ENCODE data around the gene GUCA1C. TPM values are rescaled to one million over a fixed set of nuclear protein-coding genes. Genes with fewer than 3 reads are reported as not detected.

GUCA1C gene
- total RNA-seq, 1 experiment from 2014 or later = not detected

DNA sequence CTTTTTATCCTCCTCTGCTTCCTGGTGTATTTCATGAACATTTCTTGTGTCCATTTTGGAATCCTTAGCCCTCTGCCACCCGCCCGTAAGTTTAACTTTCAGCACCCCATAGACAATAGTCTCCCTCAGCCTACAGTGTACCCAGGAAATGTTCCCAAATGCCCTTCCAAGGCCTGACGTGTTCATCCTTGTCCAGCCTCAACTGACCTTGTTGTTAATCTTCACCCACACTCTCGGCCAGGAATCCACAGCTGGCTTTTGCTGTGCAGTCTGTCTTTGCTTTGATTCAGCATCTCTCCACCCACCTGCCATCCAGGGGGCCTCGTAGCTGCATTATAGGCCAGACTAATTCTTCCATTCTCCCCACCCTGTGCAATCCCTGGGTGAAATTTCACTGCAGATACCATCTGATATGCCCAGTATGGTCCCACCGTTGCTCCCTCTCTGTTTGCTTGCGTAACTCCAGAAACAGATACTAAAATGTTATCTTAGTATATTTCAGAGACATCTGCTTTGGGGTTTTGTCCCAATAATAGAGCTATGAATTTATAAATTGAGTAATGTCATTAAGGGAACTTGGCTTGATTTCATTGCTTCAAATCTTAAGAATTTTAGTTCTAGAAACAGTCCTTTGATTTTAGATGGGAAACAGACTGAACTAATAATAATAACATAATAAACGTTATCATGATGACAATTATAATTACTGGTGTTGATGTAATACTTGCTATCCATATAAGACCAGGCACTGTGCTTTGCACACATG, 16.6 kb downstream of the GUCA1C start:
- H3K9me3 Mint-ChIP-seq (ENCODE audit: unreplicated experiment) = no peaks in the 10 kb centered on the region
- H3K4me3 Mint-ChIP-seq (ENCODE audit: unreplicated experiment) = no peak overlapping the region
- H3K27ac Mint-ChIP-seq (ENCODE audit: low read depth, unreplicated experiment) = no peak overlapping the region
- TF ChIP-seq, protein P1, sequence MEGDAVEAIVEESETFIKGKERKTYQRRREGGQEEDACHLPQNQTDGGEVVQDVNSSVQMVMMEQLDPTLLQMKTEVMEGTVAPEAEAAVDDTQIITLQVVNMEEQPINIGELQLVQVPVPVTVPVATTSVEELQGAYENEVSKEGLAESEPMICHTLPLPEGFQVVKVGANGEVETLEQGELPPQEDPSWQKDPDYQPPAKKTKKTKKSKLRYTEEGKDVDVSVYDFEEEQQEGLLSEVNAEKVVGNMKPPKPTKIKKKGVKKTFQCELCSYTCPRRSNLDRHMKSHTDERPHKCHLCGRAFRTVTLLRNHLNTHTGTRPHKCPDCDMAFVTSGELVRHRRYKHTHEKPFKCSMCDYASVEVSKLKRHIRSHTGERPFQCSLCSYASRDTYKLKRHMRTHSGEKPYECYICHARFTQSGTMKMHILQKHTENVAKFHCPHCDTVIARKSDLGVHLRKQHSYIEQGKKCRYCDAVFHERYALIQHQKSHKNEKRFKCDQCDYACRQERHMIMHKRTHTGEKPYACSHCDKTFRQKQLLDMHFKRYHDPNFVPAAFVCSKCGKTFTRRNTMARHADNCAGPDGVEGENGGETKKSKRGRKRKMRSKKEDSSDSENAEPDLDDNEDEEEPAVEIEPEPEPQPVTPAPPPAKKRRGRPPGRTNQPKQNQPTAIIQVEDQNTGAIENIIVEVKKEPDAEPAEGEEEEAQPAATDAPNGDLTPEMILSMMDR (IDR thresholded peaks at IDR 0.05; ENCODE audit: unreplicated experiment) = no peak
- no TSS peak for BruUV-seq (replicated peaks)
- no peaks in the 10 kb centered on the region for H3K27me3 Mint-ChIP-seq (ENCODE audit: insufficient read depth, unreplicated experiment)
- H3K4me1 Mint-ChIP-seq (ENCODE audit: insufficient read depth, unreplicated experiment) = peaks cover 5% of the 10 kb centered on the region
- CTCF ChIA-PET = interaction anchor here (0.7 to 2.2 kb wide), 2 partner anchors 22 to 1637 kb away, joined by 4 to 9 read pairs; no protein-coding TSS in a partner anchor
- intact Hi-C loops (cut with micrococcal nuclease) = no loop called here
- no peaks in the 10 kb centered on the region for H3K36me3 Mint-ChIP-seq (ENCODE audit: insufficient read depth, unreplicated experiment)
- DNase-seq (ENCODE audit: unreplicated experiment) = no peak
- POLR2A ChIA-PET = no interaction called here

GRCh38 chr3:108931035-108931434, 22.6 kb downstream of the GUCA1C start:
- no peaks in the 10 kb centered on the region for H3K9me3 Mint-ChIP-seq (ENCODE audit: unreplicated experiment)
- no peaks in the 10 kb centered on the region for H3K27me3 Mint-ChIP-seq (ENCODE audit: insufficient read depth, unreplicated experiment)
- TF ChIP-seq, protein P1 (IDR thresholded peaks at IDR 0.05; ENCODE audit: unreplicated experiment) = no peak
- H3K4me1 Mint-ChIP-seq (ENCODE audit: insufficient read depth, unreplicated experiment) = no peaks in the 10 kb centered on the region
- BruUV-seq (replicated peaks) = no TSS peak
- POLR2A ChIA-PET = no interaction called here
- no peak overlapping the region for H3K4me3 Mint-ChIP-seq (ENCODE audit: unreplicated experiment)
- DNase-seq (ENCODE audit: unreplicated experiment) = no peak
- intact Hi-C loops (cut with micrococcal nuclease) = no loop called here
- H3K27ac Mint-ChIP-seq (ENCODE audit: low read depth, unreplicated experiment) = no peak overlapping the region
- CTCF ChIA-PET = interaction anchor here (1.0 to 1.7 kb wide), 2 partner anchors 16 to 93 kb away, joined by 4 to 5 read pairs; no protein-coding TSS in a partner anchor
- H3K36me3 Mint-ChIP-seq (ENCODE audit: insufficient read depth, unreplicated experiment) = no peaks in the 10 kb centered on the region

GRCh38 chr3:108918866-108919265, 34.8 kb downstream of the GUCA1C start:
- H3K9me3 Mint-ChIP-seq (ENCODE audit: unreplicated experiment) = peaks cover 7% of the 10 kb centered on the region
- TF ChIP-seq, protein P1 (IDR thresholded peaks at IDR 0.05; ENCODE audit: unreplicated experiment) = no peak
- POLR2A ChIA-PET = interaction anchor here (0.8 to 1.0 kb wide), 3 partner anchors 8 to 69 kb away, joined by 3 to 6 read pairs (median 4); no protein-coding TSS in a partner anchor
- intact Hi-C loops (cut with micrococcal nuclease) = loop anchor here (5.0 kb wide), 1 partner anchor 163 kb away; no protein-coding TSS in a partner anchor
- H3K4me1 Mint-ChIP-seq (ENCODE audit: insufficient read depth, unreplicated experiment) = peaks cover 21% of the 10 kb centered on the region
- CTCF ChIA-PET = interaction anchor here (1.0 to 1.4 kb wide), 2 partner anchors 22 to 105 kb away, joined by 3 read pairs; no protein-coding TSS in a partner anchor
- no peaks in the 10 kb centered on the region for H3K36me3 Mint-ChIP-seq (ENCODE audit: insufficient read depth, unreplicated experiment)
- no peak overlapping the region for H3K27ac Mint-ChIP-seq (ENCODE audit: low read depth, unreplicated experiment)
- no TSS peak for BruUV-seq (replicated peaks)
- no peaks in the 10 kb centered on the region for H3K27me3 Mint-ChIP-seq (ENCODE audit: insufficient read depth, unreplicated experiment)
- no peak for DNase-seq (ENCODE audit: unreplicated experiment)
- no peak overlapping the region for H3K4me3 Mint-ChIP-seq (ENCODE audit: unreplicated experiment)
